NCI-H2196 (cell line): Measurements from ENCODE around the gene PRR20D.
A peak's percentile ranks its signal among the peaks of the same experiment; 100 is the strongest.
"Not testable (repeated sequence)": the region's sequence is repeated elsewhere in the genome, so short reads cannot be mapped to it uniquely, and the experiment has no call there.

Experiments used
- DNase-seq: peaks from one replicate; lab custom pipeline; 2025; ENCODE audit not compliant: unreplicated experiment; lab: John Stamatoyannopoulos, UW

PRR20D gene

GRCh38 chr13:57160332-57160731 is at the start of gene PRR20D:
PRR20D (plus strand) TSS chr13:57160632; CDS start chr13:57161019, 387 bp downstream.
- not testable (repeated sequence) for DNase-seq

DNA sequence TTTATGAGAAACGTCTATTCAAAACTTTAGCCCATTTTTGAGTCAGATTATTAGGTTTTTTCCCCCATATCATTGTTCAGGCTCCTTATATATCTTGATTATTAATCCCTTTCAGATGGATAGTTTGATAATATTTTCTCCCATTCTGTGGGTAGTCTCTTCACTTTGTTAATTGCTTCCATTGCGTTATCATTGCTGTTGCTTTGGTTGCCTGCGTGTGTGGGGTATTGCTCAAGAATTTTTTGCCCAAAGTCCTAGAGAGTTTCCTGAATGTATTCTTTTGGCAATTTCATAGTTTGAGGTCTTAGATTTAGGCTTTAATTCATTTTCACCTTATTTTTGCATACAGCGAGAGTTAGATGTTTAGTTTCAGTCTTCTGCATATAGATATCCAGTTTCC is 45.5 kb upstream of the PRR20D start:
- DNase-seq = no peak

DNA sequence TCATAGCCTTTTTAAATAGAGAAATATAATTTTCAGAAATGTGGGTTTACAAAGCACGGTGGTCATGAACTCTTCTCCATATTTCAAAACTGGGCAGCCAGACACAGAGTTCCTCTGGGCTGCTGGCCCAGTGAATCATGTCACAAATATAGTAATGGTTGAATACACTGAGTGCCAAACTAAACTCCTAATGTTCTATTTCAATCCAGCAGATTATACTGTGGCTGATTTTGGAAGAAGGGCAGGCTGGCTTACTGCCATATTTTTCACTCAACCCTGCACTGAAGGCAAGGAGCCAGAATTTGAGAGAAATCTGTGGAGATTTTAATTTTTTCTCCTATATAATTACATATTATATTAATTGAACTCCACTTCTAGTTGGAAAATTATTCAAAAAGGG is 36.8 kb upstream of the PRR20D start:
- DNase-seq = peak; percentile 6

DNA sequence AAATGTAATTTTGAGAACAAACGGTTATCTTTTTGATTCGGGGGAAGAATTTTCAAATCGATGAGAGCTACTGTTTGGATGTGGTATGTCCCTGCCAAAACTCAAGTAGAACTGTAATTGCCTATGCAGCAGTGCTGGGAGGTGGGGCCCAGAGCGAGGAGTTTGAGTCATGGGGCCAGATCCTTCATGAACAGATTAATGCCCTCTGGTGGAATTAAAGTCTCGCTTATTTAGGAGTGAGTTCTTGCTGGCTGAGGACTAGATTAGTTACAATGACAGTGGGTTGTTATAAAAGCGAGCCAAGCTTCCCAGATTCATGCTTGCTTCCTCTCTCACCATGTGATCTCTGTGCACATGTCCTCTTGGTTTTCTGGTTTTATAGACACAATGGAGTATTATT is 31.5 kb upstream of the PRR20D start:
- DNase-seq = no peak

DNA sequence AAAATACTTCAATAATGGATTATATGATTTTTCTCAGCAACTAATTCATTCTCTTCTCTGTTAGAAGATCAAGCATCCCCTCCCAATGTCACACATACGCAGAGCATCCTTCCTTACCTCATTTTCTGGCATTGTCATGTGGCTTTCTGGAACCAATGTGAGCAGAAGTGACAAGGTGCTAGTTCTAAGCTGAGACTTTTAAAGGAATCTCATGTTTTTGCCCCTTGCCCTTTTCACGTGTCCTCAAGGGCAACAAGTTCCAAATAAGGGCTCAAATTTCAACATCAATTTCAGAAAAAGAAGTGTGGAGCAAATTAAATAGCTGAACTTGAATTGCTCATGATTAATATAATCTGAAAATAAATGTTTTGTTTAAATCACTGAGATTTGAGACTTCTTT is 24.3 kb upstream of the PRR20D start:
- no peak for DNase-seq

DNA sequence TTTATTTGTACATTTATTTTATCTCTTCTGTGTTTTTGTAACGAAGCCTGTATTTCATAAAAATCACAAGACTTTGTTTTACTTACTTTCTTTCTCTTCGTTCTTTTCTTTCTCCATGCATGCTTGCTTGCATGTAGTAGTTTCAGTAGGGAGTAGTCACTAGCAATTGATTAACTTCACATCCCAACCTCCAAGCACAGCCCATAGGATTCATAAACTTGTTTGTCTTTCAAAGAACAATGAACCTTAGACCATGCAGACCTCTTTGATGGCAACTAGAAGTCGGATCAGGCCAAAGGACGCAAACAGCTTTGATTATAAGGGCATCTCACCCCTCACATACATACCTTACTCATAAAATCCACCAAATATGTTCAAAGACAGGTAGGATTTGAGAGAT is 22.8 kb upstream of the PRR20D start:
- DNase-seq = no peak

DNA sequence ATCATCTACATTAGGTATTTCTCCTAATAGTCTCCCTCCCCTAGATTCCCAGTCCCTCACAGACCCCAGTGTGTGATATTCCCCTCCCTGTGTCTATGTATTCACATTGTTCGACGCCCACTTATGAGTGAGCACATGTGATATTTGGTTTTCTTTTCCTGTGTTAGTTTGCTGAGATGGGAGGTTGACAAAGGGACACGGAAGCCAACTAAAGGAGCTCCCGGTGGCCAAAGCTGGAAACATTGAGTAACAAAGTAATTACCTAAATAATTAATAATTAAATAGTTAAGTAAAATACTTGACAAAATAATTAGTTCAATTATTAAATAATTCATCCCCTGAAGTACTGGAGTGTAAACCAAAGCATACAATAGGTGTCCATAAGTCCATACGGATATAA is 21.4 kb upstream of the PRR20D start:
- no peak for DNase-seq

DNA sequence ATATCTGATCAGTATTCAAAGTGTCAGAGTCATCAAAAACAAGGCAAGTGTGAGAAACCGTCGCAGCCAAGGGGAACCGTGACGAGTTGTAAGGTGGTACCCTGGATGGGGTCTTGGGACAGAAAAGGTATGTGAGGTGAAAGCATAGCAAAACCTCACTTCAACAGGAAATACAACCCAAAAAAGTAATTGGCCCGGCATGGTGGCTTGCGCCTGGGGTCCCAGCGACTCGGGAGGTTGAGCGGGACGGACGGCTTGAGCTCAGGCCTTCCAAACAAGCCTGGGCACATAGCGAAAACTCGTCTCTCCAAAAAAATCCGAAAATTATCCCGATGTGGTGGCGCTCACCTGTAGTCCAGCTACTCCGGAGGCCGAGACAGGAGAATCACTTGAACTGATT is 20.7 kb upstream of the PRR20D start:
- DNase-seq = not testable (repeated sequence)

DNA sequence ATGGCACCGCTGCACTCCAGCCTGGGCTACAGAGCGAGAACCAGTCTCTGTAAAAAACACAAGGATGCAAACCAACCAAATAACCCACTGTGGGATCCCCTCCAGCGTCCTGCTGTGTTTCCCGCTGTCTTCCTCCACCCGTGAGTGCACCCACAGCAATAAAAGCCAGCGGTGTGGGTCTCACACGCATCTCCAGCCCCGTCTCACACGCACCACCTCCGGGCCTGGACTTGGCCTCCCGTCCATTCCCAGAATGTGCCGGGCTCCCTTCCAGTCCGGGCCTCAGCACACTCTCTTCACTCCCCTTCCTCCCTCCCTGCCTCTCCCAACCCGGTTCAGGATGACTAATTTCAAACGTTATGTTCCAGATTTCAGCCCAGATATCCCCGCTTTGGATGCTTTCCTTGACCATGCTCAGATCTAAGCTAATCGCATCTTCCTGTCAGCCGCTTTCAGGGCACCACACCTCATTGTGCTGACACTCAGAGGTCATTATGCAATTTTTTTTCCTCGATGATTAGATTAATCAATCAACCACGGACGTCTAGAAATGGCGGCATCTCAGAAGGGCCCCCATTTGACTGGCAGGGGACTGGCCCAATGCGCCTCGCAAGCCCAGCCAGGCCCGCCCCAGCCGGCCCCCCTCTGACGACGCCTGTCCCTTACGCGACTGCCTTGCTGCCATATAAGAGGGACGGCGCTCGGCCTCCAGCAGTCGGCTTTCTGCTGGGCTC is 20.0 kb upstream of the PRR20D start, which contains the start of gene PRR20A:
Gene PRR20A (plus strand): TSS at position 684 of the 734 bp plus-strand sequence. CDS start 387 bp downstream, outside the sequence.
- DNase-seq = not testable (repeated sequence)

DNA sequence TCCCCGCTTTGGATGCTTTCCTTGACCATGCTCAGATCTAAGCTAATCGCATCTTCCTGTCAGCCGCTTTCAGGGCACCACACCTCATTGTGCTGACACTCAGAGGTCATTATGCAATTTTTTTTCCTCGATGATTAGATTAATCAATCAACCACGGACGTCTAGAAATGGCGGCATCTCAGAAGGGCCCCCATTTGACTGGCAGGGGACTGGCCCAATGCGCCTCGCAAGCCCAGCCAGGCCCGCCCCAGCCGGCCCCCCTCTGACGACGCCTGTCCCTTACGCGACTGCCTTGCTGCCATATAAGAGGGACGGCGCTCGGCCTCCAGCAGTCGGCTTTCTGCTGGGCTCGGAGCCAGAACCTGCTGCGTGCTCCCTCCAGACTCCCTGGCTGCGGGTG is 13.2 kb upstream of the PRR20D start, which contains the start of gene PRR20B:
Gene PRR20B (plus strand): TSS at position 301 of the 400 bp plus-strand sequence. CDS start 387 bp downstream, outside the sequence.
- not testable (repeated sequence) for DNase-seq

DNA sequence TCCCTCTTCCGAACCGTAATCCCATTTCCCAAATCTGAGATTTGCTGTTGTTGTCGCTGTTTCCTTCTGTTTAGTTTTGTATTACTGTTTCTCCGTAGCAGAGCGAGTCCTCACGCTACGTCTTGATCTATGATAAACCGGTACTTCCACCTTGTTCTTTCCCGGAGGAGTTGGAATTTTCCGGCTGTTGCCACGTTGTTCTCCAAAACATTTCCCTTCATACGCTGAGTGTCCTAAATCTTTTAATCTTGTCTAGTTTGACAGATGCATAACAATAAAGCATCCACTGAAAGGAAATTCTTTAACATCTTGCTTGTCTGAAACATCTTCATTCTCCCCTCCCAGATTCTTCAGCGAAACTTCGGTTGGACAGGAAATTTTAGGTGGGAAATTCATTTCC is 12.3 kb upstream of the PRR20D start:
- not testable (repeated sequence) for DNase-seq

GRCh38 chr13:57153761-57154160 is 6.7 kb upstream of the PRR20D start, which contains the start of gene PRR20C:
PRR20C (plus strand) TSS chr13:57154061; CDS start chr13:57154448, 387 bp downstream.
- DNase-seq = not testable (repeated sequence)

GRCh38 chr13:57166897-57167296 is 6.5 kb downstream of the PRR20D start, which contains the start of gene PRR20E:
PRR20E (plus strand) TSS chr13:57167197; CDS start chr13:57167584, 387 bp downstream.
- DNase-seq = not testable (repeated sequence)

- DNase-seq = no peak
These were observed 31.2 kb downstream of the PRR20D start for GRCh38 chr13:57191667-57192066.

GRCh38 chr13:57212989-57213388 is 52.6 kb downstream of the PRR20D start:
- DNase-seq = no peak
